Nephron (organoid): Measurements from ENCODE around the gene PIRT.

Experiments
- H3K27ac Mint-ChIP-seq, 3 experiments: 2 replicates each; pipeline ENCODE4 v1.8.0; 2020; ENCODE audit warnings: mixed read lengths in 3 of 3, mild to moderate bottlenecking in 2 of 3, moderate library complexity in 1 of 3
- H3K27me3 Mint-ChIP-seq: 2 replicates; pipeline ENCODE4 v1.8.0; 2021; ENCODE audit warnings: low read depth, mild to moderate bottlenecking, moderate library complexity, mixed read lengths
- H3K36me3 Mint-ChIP-seq: 2 replicates; pipeline ENCODE4 v1.8.0; 2020; ENCODE audit warnings: low read depth, mixed read lengths
- H3K4me1 Mint-ChIP-seq: 2 replicates; pipeline ENCODE4 v1.8.0; 2020; ENCODE audit warnings: mixed read lengths
- H3K4me3 Mint-ChIP-seq, 3 experiments: 2 replicates each; pipeline ENCODE4 v1.8.0; 2020; ENCODE audit warnings: mild to moderate bottlenecking in 3 of 3, mixed read lengths in 3 of 3, moderate library complexity in 2 of 3
- H3K9me3 Mint-ChIP-seq: 2 replicates; pipeline ENCODE4 v1.8.0; 2020; ENCODE audit warnings: mixed read lengths
- CTCF ChIP-seq, 3 experiments: fragments of 200-600 bp; sonication (generic); IDR thresholded peaks; one replicate each; pipeline ENCODE4 v1.5.0; 2021; ENCODE audit warnings: antibody characterized with exemption in 3 of 3; ENCODE audit not compliant: unreplicated experiment in 3 of 3

PIRT gene

GRCh38 chr17:10844621-10845387, 6.9 kb upstream of the PIRT start:
- TF ChIP-seq CTCF (IDR thresholded peaks at IDR 0.05; ENCODE audit: unreplicated experiment in 3 of 3), result peak; percentile 98 to 99 (median 98)
- peak overlapping the region in 2 of 3 experiments; percentile 6 to 10 for H3K27ac Mint-ChIP-seq
- H3K27me3 Mint-ChIP-seq, result peaks cover 17% of the 10 kb centered on the region
- H3K36me3 Mint-ChIP-seq, result no peaks in the 10 kb centered on the region
- peak overlapping the region; percentile 82 to 87 (median 85) for H3K4me3 Mint-ChIP-seq
- peaks cover 15% of the 10 kb centered on the region for H3K4me1 Mint-ChIP-seq
- H3K9me3 Mint-ChIP-seq, result peaks cover 8% of the 10 kb centered on the region

- H3K27ac Mint-ChIP-seq, result no peak overlapping the region
- H3K4me3 Mint-ChIP-seq, result peak overlapping the region; percentile 65 to 82 (median 71)
- H3K36me3 Mint-ChIP-seq, result no peaks in the 10 kb centered on the region
- H3K27me3 Mint-ChIP-seq, result peaks cover 17% of the 10 kb centered on the region
- H3K9me3 Mint-ChIP-seq, result peaks cover 8% of the 10 kb centered on the region
- no peak for TF ChIP-seq CTCF (IDR thresholded peaks at IDR 0.05; ENCODE audit: unreplicated experiment in 3 of 3)
- H3K4me1 Mint-ChIP-seq, result peaks cover 15% of the 10 kb centered on the region
Observed at GRCh38 chr17:10843811-10844210, 5.9 kb upstream of the PIRT start.

GRCh38 chr17:10842658-10843057, 4.8 kb upstream of the PIRT start:
- TF ChIP-seq CTCF (IDR thresholded peaks at IDR 0.05; ENCODE audit: unreplicated experiment in 3 of 3), result no peak
- Mint-ChIP-seq H3K9me3 (peaks cover 5% of the 10 kb centered on the region), H3K4me3 (no peak overlapping the region), H3K27me3 (peaks cover 23% of the 10 kb centered on the region), H3K4me1 (peaks cover 15% of the 10 kb centered on the region), H3K36me3 (no peaks in the 10 kb centered on the region), H3K27ac (no peak overlapping the region)

GRCh38 chr17:10838682-10839081, 795 bp upstream of the PIRT start:
- Mint-ChIP-seq H3K27me3 (peaks cover 14% of the 10 kb centered on the region), H3K4me1 (peaks cover 3% of the 10 kb centered on the region), H3K9me3 (no peaks in the 10 kb centered on the region), H3K27ac (no peak overlapping the region), H3K36me3 (no peaks in the 10 kb centered on the region), H3K4me3 (no peak overlapping the region)
- TF ChIP-seq CTCF (IDR thresholded peaks at IDR 0.05; ENCODE audit: unreplicated experiment in 3 of 3), result no peak

GRCh38 chr17:10836966-10837590, 809 bp downstream of the PIRT start:
- H3K4me1 Mint-ChIP-seq, result no peaks in the 10 kb centered on the region
- no peaks in the 10 kb centered on the region for H3K9me3 Mint-ChIP-seq
- H3K36me3 Mint-ChIP-seq, result no peaks in the 10 kb centered on the region
- H3K27me3 Mint-ChIP-seq, result peaks cover 14% of the 10 kb centered on the region
- no peak overlapping the region for H3K4me3 Mint-ChIP-seq
- no peak for TF ChIP-seq CTCF (IDR thresholded peaks at IDR 0.05; ENCODE audit: unreplicated experiment in 3 of 3)
- H3K27ac Mint-ChIP-seq, result no peak overlapping the region
